HG02943 (cell line): ENCODE results near the gene PPP5C.
"Not testable (repeated sequence)": the region's sequence is repeated elsewhere in the genome, so short reads cannot be mapped to it uniquely, and the experiment has no call there.

Experiments
- ATAC-seq: cut with Tn5 transposase; IDR thresholded peaks from one replicate; pipeline ENCODE4 v1.9.1; 2021; ENCODE audit warnings: mild to moderate bottlenecking, low read depth, moderate library complexity; ENCODE audit not compliant: unreplicated experiment

The PPP5C gene

DNA sequence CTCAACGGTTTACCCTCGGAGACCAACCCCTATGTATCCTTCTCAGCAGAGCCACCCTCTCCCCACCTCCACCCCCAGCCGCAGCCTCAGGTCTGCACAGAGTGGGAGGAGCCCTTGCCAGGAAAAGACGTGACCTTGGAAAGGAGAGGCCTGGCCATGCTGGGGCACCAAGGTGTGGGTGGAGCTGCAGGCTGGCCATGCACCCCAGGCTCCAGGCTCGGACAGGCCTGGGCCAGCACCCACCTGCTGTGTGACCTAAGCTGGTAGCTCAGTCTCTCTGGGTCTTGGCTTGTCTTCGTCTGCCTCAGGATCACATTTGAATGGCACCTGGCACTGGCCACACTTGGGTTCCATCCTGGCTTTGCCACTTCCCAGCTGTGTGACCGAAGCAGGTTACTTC lies 37.0 kb downstream of the PPP5C start:
- no peak for ATAC-seq

DNA sequence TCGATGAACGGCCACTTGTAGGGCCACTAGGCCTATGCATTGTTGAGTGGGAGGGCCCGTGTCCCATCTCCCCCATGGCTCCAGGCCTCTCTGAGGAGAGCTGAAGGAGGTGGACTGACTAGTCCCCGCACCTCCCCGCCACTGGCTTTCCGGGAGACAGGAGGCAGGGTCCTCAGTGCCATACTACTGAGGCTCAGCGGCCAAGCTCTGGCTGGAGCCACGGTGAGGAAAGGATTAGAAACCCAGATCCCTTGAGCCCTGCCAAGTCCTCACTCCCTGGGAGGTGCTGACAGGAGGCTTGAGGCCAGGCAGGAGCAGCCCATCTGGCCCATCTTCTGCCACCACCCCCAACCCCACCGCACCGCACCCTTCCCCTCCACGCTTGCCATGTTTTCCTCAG lies 37.5 kb downstream of the PPP5C start:
- ATAC-seq, result no peak

DNA sequence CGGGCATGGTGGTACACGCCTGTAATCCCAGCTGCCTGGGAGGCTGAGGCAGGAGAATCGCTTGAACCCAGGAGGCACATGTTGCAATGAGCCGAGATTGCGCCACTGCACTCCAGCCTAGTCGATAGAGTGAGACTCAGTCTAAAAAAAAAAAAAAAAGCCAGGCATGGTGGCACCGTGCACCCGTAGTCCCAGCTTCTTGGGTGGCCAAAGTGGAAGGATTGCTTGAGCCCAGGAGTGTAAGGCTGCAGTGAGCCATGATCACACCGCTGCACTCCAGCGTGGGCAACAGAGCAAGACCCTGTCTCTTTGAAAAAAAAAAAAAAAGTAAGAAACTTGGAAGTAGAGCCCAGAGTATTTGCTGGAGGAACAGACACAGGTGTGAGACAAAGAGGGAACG lies 38.7 kb downstream of the PPP5C start:
- no peak for ATAC-seq

DNA sequence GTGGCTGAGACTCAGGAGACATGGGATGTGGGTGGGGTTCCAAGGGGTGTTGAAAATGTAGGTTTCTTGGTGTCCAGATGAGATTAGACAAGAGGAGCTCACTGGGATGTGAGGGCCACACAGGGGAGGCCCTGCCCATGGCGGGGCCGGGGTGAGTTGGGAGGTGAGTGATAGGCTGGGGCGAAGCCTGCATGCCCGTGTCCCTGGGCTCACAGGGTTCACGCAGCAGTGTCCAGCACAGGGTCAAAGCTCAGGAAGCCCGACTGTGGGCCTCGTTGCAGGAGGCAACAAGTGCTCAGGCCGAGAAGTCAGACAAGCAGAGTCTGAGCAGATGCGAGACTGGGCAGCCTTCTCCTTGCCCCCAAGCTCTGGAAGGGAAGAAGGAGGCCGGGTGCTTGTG lies 39.3 kb downstream of the PPP5C start:
- ATAC-seq, result no peak

DNA sequence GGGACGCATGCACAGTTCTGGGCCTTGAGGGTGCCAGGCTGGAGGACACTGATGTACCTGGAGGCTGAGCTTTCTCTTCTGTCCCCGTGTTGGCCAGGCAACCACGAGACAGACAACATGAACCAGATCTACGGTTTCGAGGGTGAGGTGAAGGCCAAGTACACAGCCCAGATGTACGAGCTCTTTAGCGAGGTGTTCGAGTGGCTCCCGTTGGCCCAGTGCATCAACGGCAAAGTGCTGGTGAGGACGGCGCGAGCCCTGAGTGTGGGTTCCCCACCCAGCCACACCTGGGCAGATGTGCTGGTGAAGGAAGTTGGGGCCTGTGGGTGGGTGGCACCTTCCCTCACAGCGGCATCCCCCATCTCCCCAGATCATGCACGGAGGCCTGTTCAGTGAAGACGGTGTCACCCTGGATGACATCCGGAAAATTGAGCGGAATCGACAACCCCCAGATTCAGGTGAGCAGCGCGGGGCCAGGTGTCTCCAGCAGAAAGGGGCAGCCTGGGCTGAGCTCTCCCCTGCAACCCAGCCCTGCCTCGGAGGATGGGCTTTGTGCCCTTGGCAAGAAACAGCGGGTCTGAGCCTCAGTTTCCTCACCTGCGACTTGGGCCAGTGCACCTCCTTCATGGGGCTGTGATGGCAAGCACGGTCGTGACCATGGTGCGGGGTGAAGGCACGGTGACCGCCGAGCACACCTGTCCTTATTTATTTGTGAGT lies 40.3 kb downstream of the PPP5C start:
- ATAC-seq, result no peak

DNA sequence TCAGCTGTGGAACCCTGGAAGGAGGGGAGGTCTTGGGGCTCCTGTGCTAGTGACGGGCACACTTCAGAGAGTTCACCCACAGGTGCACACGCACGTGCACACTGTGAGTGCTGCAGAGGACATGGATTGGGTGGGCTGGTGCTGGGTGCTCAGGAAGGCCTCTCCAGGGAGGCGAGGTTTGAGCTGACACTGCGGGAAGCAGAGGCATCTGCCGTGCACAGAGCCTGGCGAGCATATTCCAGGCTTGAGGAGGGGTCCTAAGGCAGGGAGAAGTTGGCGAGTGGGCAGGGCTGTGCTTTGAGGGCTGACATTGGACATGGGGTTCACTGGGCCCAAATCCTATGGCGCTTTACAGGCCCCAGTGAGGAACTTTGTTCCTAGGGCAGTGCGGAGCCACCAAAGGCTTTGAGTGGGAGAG lies 40.8 kb downstream of the PPP5C start:
- no peak for ATAC-seq

DNA sequence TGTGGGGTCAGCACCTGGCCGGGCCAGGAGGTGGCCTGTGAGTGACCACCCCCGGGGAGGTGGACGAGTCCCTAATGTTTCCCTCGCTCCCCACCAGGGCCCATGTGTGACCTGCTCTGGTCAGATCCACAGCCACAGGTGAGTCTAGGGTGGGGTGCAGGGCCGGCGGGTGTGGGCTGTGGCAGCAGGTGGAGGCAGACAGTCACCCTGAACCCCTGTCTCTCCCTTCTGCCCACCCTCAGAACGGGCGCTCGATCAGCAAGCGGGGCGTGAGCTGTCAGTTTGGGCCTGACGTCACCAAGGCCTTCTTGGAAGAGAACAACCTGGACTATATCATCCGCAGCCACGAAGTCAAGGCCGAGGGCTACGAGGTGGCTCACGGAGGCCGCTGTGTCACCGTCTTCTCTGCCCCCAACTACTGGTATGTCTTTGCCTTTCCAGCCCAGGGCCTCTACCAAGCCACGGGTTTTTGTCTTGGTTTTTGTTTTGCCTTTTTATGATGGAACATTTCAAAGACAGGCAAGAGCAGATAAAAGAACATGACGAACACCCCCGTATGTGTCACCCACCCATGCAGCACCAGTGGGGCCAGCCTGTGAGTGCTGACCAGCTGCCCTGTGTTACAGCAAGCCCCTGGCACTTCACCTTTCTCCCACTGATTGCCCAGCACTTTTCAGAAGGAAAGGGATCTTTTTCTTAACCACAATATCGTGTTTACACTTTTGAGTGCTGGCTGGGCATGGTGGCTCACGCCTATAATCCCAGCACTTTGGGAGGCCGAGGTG lies 41.6 kb downstream of the PPP5C start:
- no peak for ATAC-seq

DNA sequence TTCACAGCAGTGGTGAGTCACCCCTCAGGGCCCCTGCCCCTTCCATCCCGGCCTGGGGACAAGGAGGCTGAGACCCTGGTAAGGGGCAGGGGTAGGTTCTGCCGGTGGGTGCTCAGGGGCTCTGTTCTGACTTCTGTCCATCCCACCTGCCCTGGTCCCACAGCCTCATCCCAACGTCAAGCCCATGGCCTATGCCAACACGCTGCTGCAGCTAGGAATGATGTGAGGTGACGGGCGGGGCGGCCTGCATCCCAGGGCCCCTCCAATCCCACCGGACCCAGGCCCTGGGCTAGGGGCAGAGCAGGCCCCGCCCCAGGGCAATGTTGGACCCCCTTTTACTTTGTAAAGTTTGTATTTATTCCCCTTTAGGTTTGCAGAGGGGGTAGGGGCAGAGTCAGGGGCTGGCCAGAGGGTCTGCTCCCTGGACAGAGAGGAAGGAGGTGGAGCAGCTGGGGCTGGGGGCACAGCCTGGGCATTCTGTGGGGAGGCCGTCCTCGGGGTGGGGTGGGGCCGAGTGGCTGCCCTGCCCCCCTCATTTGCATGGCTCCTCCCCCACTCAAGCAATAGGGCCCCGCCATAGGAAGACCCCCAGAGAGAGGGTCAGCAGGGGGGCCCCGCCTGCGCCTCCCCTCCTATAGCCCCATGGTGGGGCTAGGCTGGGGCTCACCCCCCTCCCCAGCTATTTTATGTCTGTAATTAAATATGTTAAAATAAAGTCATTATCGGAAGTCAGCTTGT lies 43.4 kb downstream of the PPP5C start:
- ATAC-seq, result no peak

DNA sequence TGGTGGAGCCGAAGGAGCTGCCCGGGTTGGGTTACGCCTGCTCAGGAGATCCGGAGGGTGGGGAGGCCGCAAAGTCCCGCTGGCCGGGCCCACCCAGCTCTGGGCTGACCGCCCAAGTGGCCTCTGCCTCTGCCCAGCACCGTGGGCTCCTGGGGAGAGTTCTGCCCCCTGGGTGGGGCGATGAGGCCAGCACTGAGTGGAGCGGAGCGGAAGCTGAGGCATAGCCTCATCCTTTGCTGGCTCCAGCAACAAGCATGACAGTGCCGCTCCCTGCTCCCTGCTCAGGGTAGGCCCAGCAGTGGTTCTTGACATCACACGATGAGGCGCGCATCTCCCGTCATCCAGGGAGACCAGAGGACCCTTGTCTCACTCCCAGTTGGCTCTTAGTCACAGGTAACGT lies 44.0 kb downstream of the PPP5C start:
- ATAC-seq, result no peak

DNA sequence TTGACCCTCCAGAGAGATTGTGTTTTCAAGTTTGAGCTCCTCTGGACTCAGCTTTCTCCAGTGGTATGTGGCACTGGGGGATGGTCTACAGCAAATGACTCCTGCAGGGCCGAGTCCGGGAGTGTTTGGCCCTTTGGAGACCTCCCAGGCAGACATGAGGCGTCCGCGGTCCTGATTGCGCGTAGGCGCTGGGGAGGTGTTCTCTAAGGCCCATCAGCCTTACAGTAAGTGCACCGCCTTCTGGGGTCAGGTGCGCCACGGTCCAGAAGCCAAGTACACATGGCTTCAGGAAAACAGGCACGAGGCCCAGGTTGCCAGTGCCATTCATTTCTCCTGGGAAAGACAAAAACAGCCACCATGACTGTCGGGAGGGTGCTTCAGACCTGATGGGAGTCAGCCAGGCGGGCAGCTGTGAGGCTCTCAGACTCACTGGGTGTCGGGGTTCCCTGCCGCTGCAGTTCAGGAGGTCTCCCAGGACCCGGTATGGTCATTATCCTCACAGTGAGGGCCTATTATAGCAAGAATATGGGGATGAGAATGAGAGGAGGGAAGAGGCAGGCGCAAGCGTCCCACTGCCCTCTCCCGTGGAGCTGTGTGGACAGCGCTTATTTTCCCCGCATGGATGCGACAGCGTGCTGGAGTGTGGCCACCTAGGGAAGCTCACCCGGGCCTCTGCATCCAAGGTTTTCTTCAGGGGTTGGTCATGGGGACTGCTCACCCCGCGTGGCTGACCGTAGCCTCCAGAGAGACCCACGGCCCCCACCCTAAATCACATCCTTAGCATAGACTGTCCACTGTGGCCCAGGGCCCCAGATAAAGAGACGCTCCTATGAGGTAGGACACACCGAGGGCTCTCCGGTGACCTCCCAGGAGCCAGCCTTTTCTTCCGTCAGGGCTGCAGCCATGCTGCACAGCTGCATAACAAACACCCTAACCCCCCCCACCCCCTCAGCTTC lies 44.7 kb downstream of the PPP5C start:
- ATAC-seq, result no peak

DNA sequence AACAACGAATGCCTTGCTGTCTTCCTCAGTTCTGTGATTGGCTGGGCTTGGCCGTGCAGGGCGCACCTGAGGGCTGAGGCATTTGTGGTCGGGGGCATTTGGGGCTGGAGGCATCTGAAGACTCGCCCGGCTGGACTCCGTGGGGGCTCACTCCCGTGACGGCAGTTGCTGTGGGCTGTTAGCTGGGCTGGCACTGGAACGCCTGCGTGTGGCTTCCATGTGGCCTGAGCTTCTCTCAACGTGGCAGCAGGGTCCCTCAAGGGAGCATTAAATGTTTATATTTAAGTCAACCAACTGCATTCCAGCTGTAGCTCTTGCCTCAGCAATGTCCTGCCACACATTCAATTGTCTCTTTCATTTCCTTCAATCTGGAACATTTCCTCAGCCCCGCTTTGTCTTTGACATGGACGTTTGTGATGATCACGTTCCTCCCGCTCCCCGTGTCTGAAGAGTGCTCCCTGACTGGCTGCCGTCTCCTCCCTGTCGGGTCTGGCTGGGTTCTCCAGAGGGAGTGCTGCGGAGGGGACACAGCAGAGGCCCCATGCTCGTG lies 45.4 kb downstream of the PPP5C start:
- ATAC-seq, result no peak

DNA sequence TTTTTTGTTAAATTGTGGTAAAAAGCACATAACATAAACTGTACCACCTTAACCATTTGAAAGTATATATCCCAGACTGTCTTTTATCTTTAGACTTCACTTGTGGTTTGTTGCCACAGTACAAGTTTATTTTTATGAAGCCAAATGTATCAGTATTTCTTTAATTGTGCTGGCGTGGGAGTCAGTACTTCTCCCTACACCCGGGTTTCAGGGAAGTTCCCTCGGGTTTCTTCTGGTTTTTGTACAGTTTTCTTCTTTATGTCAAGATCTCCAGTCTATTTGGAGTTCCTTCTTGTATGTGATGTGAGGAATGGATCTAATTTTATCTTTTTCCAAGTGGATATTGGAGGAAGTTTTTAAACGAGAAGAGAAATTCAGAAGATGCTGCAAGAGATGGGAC lies 46.0 kb downstream of the PPP5C start:
- no peak for ATAC-seq

DNA sequence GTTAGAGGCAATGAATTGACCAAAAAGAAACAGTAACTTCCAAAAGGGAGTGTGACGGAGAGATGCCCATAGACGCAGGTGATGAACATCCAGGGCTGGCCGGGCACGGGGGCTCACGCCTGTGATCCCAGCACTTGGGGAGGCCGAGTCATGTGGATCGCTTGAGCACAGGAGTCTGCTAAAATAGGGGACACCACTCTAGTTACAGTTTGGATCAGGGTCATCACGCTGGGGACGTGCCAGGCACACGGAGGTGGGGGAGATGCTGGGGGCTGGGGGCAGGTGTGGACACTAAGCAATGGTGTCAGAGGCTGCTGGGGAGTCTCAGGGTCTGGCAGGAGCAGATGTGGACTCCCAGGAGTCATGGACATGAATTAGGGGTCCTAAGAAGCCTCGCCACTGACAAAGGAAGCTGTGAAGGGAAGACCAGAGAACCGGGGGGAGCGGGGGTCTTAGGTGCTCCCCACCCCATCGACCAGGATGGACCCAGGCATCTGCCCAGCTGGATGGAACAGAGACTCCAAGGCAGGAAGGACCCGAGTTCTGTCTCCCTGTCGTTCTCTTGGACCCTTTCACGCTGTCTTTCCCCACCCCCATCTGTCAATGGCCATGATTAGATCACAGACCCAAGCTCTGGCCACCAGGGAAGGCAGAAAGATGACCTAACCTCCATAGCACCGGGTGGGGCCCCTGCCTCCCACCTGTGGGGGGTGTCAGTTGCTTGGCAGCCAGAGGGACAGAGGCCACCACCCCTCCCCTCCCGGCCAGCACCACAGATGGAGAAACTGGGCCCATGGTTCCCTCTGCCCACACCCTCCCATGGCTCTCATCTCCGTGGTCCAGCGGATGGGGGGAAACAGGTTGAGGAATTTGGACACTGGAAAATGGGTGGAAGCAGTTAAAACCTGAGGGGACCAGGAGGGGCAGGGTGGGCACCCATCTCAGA lies 46.8 kb downstream of the PPP5C start:
- no peak for ATAC-seq

DNA sequence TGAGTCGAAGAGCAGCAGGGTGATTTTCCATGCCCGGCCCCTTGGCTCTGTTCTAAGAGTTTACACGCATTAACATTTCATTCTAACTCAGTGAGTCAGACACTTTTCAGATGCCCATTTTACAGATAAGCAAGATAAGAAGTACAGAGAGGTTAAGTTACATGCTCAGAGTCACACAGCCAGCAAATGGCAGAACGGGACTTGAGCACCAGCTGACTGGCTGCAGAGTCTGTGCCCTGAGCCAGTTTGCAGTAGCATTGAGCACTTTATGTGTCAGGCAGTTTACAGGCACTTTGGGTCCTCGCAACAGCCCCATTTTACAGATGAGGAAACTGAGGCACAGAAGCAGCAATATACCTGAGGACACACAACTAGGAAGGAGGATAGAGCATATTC lies 47.5 kb downstream of the PPP5C start:
- ATAC-seq, result no peak

DNA sequence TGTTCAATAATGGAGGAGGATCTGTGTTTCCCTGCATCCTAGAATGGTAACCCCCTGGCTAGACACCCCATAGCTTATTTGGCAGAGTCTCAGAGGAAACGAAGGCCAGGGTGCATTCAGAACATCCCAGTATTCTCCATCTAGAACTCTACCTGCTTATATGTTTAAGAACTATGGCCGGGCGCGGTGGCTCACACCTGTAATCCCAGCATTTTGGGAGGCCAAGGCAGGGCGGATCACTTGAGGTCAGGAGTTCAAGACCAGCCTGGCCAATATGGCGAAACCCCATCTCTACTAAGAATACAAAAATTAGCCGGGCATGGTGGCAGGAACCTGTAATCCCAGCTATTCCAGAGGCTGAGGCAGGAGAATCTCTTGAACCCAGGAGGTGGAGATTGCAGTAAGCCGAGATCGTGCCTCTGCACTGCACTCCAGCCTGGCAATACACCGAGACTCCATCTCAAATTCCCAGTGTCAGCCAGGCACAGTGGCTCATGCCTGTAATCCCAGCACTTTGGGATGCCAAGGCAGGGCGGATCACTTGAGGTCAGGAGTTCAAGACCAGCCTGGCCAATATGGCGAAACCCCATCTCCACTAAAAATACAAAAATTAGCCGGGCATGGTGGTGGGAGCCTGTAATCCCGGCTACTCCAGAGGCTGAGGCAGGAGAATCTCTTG lies 51.1 kb downstream of the PPP5C start:
- ATAC-seq, result not testable (repeated sequence)

DNA sequence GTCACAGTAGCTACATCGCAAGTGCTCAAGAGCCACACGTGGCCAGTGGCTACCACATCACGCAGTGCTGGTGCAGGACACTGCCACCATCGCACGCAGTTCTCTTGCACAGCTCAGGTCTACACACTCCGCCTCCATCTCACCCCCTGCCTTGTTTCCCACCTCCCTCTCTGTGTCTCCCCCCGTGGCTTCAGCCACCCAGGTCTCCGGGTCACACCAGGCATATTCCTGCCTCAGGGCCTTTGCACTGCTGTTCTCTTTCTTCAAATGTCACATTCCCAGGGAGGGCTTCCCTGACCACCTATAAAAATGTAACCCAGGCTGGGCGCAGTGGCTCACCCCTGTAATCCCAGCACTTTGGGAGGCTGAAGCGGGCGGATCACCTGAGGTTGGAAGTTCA lies 55.8 kb downstream of the PPP5C start:
- no peak for ATAC-seq

DNA sequence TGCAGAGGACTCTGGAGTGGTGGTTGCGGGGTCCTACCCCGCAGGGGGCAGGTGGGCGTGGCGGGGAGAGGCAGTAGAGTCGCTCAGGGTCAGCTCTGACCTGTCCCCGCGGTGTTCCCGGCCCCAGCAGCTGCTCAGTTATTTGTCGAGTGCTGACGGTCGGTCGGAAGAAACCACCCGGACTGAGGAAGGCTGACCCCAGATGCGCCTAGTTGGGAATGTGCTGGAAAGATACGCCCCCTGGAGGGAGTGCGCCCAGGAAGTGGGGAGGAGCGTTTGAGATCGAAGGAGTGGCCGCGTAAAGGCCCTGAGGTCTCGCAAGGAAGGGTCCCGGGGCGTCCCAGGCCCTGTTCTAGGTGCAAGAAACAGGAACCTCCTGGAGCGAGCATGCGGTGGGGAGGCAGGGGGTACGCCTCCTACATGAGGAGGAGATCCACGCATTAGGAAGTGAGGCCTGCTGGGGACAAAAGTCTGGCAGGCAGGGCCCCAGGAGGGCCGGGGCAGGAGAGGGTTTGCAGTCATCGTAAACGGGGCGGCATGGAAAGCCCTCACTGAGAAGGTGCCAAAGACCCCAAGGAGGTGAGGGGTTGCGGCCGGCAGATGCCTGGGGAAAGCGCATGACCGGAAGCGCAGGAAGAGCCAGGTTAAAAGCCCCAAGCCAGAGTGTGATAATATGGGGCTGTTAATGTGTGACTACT lies 57.3 kb downstream of the PPP5C start:
- ATAC-seq, result no peak
